Osteoblast (primary cell): ENCODE results near the gene PCDHGA12. TPM values are rescaled to one million over a fixed set of nuclear protein-coding genes. Genes with fewer than 3 reads are reported as not detected.
A peak's percentile ranks its signal among the peaks of the same experiment; 100 is the strongest.

Experiments used
- DNase-seq: peaks from one replicate; pipeline ENCODE4 v3.0.0; 2011; ENCODE audit warnings: low spot score, mixed read lengths; ENCODE audit not compliant: insufficient read length; ENCODE audit errors: missing footprints
- H2AFZ ChIP-seq: 2 replicates; pipeline ENCODE4 v1.6.0; 2011; ENCODE audit warnings: mild to moderate bottlenecking, low read length
- H3K27ac ChIP-seq: 2 replicates; pipeline ENCODE4 v1.5.1; 2011; ENCODE audit warnings: mild to moderate bottlenecking, low read depth, low read length, moderate library complexity
- H3K27me3 ChIP-seq: 2 replicates; pipeline ENCODE4 v1.6.0; 2012; ENCODE audit warnings: mild to moderate bottlenecking, control low read depth, inconsistent platforms, low read length, moderate library complexity; ENCODE audit not compliant: insufficient read depth
- H3K36me3 ChIP-seq: 2 replicates; pipeline ENCODE4 v1.5.1; 2011; ENCODE audit warnings: mild to moderate bottlenecking, low read length, control low read depth, moderate library complexity; ENCODE audit not compliant: insufficient read depth
- H3K4me1 ChIP-seq: 2 replicates; pipeline ENCODE4 v1.5.1; 2011; ENCODE audit warnings: mild to moderate bottlenecking, low read length, control low read depth, moderate library complexity; ENCODE audit not compliant: insufficient read depth
- H3K4me2 ChIP-seq: 2 replicates; pipeline ENCODE4 v1.6.0; 2011; ENCODE audit warnings: mild to moderate bottlenecking, low read length; ENCODE audit not compliant: insufficient read depth
- H3K4me3 ChIP-seq: fragments of 200-600 bp; sonication (generic); 3 replicates; pipeline ENCODE4 v1.5.1; 2012; ENCODE audit warnings: mild to moderate bottlenecking, low read length, inconsistent platforms; ENCODE audit not compliant: insufficient read depth
- H3K79me2 ChIP-seq: 2 replicates; pipeline ENCODE4 v1.6.0; 2012; ENCODE audit warnings: mild to moderate bottlenecking, low read length, control low read depth, inconsistent platforms; ENCODE audit not compliant: insufficient read depth
- H3K9me3 ChIP-seq: 2 replicates; pipeline ENCODE4 v1.5.1; 2011; ENCODE audit warnings: low read depth, low read length, control low read depth
- H4K20me1 ChIP-seq: 2 replicates; pipeline ENCODE4 v1.6.0; 2012; ENCODE audit warnings: mild to moderate bottlenecking, low read length, control low read depth; ENCODE audit not compliant: insufficient read depth
- total RNA-seq: library from RNA; depleted of rRNA; stranded (reverse); fragments of >200 nt; gene quantifications from 2 replicates; pipeline ENCODE4 v1.2.3, GENCODE V29; 2012
- TF ChIP-seq, protein P1 (sequence below): IDR thresholded peaks from 2 replicates; pipeline ENCODE4 v1.5.1; 2011; ENCODE audit warnings: mild to moderate bottlenecking, low read depth, low read length, moderate library complexity; ENCODE audit errors: extremely low read depth

PCDHGA12 gene
- total RNA-seq = 20.6 and 33.6 TPM in 2 replicates

DNA sequence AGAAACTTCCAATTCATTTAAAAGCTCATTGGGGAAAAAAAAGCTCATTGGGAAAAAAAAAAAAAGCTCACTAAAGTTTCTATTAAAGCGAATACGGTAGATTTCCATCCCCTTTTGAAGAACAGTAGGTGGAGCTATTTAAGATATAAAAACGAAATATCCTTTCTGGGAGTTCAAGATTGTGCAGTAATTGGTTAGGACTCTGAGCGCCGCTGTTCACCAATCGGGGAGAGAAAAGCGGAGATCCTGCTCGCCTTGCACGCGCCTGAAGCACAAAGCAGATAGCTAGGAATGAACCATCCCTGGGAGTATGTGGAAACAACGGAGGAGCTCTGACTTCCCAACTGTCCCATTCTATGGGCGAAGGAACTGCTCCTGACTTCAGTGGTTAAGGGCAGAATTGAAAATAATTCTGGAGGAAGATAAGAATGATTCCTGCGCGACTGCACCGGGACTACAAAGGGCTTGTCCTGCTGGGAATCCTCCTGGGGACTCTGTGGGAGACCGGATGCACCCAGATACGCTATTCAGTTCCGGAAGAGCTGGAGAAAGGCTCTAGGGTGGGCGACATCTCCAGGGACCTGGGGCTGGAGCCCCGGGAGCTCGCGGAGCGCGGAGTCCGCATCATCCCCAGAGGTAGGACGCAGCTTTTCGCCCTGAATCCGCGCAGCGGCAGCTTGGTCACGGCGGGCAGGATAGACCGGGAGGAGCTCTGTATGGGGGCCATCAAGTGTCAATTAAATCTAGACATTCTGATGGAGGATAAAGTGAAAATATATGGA is at the start of gene PCDHGA12:
Gene PCDHGA12, plus strand, starts transcription at position 176 of the 782 bp plus-strand sequence. Its CDS starts 253 bp downstream, at position 429.
- Histone ChIP-seq H3K27me3 (no peaks in the 10 kb centered on the region), H3K4me3 (peak within 1 kb of the TSS; percentile 65), H3K36me3 (peaks cover 3% of the 10 kb centered on the region), H3K27ac (peak within 1 kb of the TSS; percentile 46), H3K4me1 (peaks cover 4% of the 10 kb centered on the region), H2AFZ (peak within 1 kb of the TSS; percentile 59), H4K20me1 (no peaks in the 10 kb centered on the region), H3K4me2 (peak within 1 kb of the TSS; percentile 75), H3K9me3 (peaks cover 2% of the 10 kb centered on the region), H3K79me2 (peaks cover 38% of the 10 kb centered on the region)
- peak; percentile 98 for DNase-seq
- TF ChIP-seq, protein P1, sequence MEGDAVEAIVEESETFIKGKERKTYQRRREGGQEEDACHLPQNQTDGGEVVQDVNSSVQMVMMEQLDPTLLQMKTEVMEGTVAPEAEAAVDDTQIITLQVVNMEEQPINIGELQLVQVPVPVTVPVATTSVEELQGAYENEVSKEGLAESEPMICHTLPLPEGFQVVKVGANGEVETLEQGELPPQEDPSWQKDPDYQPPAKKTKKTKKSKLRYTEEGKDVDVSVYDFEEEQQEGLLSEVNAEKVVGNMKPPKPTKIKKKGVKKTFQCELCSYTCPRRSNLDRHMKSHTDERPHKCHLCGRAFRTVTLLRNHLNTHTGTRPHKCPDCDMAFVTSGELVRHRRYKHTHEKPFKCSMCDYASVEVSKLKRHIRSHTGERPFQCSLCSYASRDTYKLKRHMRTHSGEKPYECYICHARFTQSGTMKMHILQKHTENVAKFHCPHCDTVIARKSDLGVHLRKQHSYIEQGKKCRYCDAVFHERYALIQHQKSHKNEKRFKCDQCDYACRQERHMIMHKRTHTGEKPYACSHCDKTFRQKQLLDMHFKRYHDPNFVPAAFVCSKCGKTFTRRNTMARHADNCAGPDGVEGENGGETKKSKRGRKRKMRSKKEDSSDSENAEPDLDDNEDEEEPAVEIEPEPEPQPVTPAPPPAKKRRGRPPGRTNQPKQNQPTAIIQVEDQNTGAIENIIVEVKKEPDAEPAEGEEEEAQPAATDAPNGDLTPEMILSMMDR = peak; percentile 94

DNA sequence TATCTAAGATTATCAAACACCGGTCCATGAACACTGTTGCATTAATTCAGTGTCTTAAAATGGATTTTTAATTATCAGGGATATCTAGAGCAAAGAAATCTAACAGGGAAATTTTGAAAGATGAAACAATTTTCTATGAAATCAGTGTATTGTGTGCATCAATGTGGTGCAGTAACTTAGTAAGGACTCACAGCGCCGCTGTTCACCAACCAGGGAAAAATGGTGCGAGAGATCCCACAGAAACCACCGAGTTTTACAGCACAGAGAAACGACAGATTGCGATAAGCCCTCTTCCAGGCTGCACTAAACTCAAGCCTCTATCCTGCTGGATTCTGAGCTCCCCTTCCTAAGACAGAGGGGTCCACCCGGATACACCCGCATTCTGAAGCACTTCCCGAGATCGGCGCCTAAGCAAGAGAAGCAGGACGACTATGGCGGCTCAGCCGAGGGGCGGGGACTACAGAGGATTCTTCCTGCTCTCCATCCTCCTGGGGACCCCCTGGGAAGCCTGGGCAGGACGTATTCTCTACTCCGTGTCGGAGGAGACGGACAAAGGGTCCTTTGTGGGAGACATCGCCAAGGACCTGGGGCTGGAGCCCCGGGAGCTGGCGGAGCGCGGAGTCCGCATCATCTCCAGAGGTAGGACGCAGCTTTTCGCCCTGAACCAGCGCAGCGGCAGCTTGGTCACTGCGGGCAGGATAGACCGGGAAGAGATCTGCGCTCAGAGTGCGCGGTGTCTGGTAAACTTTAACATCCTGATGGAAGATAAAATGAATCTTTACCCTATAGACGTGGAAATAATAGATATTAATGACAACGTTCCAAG is 47.6 kb upstream of the PCDHGA12 start, which contains the start of gene PCDHGA7:
Gene PCDHGA7, plus strand, starts transcription at position 274 of the 826 bp plus-strand sequence. Its CDS starts 158 bp downstream, at position 432.
- Histone ChIP-seq H3K36me3 (no peaks in the 10 kb centered on the region), H3K27me3 (no peaks in the 10 kb centered on the region), H4K20me1 (no peaks in the 10 kb centered on the region), H3K79me2 (no peaks in the 10 kb centered on the region), H3K27ac (no peak within 1 kb of the TSS), H3K4me3 (peak within 1 kb of the TSS; percentile 71), H2AFZ (peak within 1 kb of the TSS; percentile 58), H3K9me3 (no peaks in the 10 kb centered on the region), H3K4me1 (no peaks in the 10 kb centered on the region), H3K4me2 (peak within 1 kb of the TSS; percentile 77)
- DNase-seq = peak; percentile 93
- TF ChIP-seq, protein P1 = peak; percentile 65

DNA sequence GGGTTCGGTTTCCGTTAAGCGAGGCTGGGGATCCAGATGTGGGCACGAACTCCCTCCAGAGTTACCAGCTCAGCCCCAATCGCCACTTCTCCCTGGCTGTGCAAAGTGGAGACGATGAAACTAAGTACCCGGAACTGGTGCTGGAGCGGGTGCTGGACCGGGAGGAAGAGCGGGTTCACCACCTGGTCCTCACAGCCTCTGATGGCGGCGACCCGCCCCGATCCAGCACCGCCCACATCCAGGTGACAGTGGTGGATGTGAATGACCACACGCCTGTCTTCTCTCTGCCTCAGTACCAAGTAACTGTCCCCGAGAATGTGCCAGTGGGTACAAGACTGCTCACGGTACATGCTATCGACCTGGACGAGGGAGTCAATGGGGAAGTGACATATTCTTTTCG is 47.0 kb upstream of the PCDHGA12 start:
- DNase-seq = no peak
- Histone ChIP-seq H3K79me2 (no peaks in the 10 kb centered on the region), H3K36me3 (no peaks in the 10 kb centered on the region), H3K27me3 (no peaks in the 10 kb centered on the region), H3K4me1 (no peaks in the 10 kb centered on the region), H3K9me3 (peaks cover 2% of the 10 kb centered on the region), H3K4me2 (peak overlapping the region; percentile 77), H3K27ac (no peak overlapping the region), H4K20me1 (no peaks in the 10 kb centered on the region), H3K4me3 (peak overlapping the region; percentile 71), H2AFZ (peak overlapping the region; percentile 58)
- TF ChIP-seq, protein P1 = no peak
